ENCODE results near the gene FAM131B.

Gene FAM131B

GRCh38 chr7:143358626-143359025 is 3.9 kb downstream of the FAM131B start:
- no peak for DNase-seq (ENCODE audit: low spot score)

GRCh38 chr7:143356414-143357050 is 6.0 kb downstream of the FAM131B start:
- DNase-seq (ENCODE audit: low spot score) = no peak

GRCh38 chr7:143355450-143356385 is 6.8 kb downstream of the FAM131B start:
- no peak for DNase-seq (ENCODE audit: low spot score)

- no peak for DNase-seq (ENCODE audit: low spot score)
These were observed 7.5 kb downstream of the FAM131B start for GRCh38 chr7:143354965-143355364.

- DNase-seq (ENCODE audit: low spot score) = no peak
These were observed 8.1 kb downstream of the FAM131B start for GRCh38 chr7:143354376-143354775.

- DNase-seq (ENCODE audit: low spot score) = no peak
These were observed 9.9 kb downstream of the FAM131B start for GRCh38 chr7:143352531-143353002.

GRCh38 chr7:143351574-143351973 is 10.9 kb downstream of the FAM131B start:
- DNase-seq (ENCODE audit: low spot score) = no peak

- no peak for DNase-seq (ENCODE audit: low spot score)
These were observed 11.5 kb downstream of the FAM131B start for GRCh38 chr7:143351060-143351459.

GRCh38 chr7:143347950-143348349 is 14.6 kb downstream of the FAM131B start:
- DNase-seq (ENCODE audit: low spot score) = no peak

- DNase-seq (ENCODE audit: low spot score) = no peak
These were observed 16.5 kb downstream of the FAM131B start for GRCh38 chr7:143346018-143346417.

GRCh38 chr7:143345428-143345900 is 17.0 kb downstream of the FAM131B start:
- DNase-seq (ENCODE audit: low spot score) = no peak

GRCh38 chr7:143343596-143343995 is 18.9 kb downstream of the FAM131B start:
- DNase-seq (ENCODE audit: low spot score) = no peak

GRCh38 chr7:143341842-143342241 is 20.7 kb downstream of the FAM131B start:
- DNase-seq (ENCODE audit: low spot score) = no peak

GRCh38 chr7:143337216-143337615 is 25.3 kb downstream of the FAM131B start:
- DNase-seq (ENCODE audit: low spot score) = no peak

- no peak for DNase-seq (ENCODE audit: low spot score)
These were observed 28.3 kb downstream of the FAM131B start for GRCh38 chr7:143334244-143334643.

- DNase-seq (ENCODE audit: low spot score) = no peak
These were observed 31.2 kb downstream of the FAM131B start for GRCh38 chr7:143331179-143331801.

GRCh38 chr7:143329471-143330170 is 32.9 kb downstream of the FAM131B start:
- DNase-seq (ENCODE audit: low spot score) = no peak

- DNase-seq (ENCODE audit: low spot score) = no peak
These were observed 34.6 kb downstream of the FAM131B start for GRCh38 chr7:143327903-143328302.

- DNase-seq (ENCODE audit: low spot score) = no peak
These were observed 37.3 kb downstream of the FAM131B start for GRCh38 chr7:143325240-143325639.

GRCh38 chr7:143323653-143324052 is 38.9 kb downstream of the FAM131B start:
- DNase-seq (ENCODE audit: low spot score) = no peak

- DNase-seq (ENCODE audit: low spot score) = no peak
These were observed 39.5 kb downstream of the FAM131B start for GRCh38 chr7:143322760-143323633.

Data from cerebellar cortex (tissue), 1 donor.